Measurements from ENCODE around the gene BRF1. TPM values are rescaled to one million over a fixed set of nuclear protein-coding genes. Genes with fewer than 3 reads are reported as not detected.
A peak's percentile ranks its signal among the peaks of the same experiment; 100 is the strongest.
"Not testable (repeated sequence)": the region's sequence is repeated elsewhere in the genome, so short reads cannot be mapped to it uniquely, and the experiment has no call there.

BRF1 gene
- total RNA-seq, 1 experiment from 2014 or later = 41.8 TPM

DNA sequence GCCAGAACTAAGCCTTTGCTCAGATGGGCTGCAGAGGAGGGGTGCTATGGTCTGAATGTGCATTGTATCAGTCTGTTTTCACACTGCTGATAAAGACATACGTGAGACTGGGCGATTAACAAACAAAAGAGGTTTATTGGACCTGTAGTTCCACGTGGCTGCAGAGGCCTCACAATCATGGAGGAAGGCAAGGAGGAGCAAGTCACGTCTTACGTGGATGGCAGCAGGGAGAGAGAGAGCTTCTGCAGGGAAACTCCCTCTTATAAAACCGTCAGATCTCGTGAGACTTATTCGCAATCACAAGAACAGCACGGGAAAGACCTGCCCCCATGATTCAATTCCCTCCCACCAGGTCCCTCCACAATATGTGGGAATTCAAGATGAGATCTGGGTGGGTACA is 3.8 kb upstream of the BRF1 start:
- TF ChIP-seq, protein P1, sequence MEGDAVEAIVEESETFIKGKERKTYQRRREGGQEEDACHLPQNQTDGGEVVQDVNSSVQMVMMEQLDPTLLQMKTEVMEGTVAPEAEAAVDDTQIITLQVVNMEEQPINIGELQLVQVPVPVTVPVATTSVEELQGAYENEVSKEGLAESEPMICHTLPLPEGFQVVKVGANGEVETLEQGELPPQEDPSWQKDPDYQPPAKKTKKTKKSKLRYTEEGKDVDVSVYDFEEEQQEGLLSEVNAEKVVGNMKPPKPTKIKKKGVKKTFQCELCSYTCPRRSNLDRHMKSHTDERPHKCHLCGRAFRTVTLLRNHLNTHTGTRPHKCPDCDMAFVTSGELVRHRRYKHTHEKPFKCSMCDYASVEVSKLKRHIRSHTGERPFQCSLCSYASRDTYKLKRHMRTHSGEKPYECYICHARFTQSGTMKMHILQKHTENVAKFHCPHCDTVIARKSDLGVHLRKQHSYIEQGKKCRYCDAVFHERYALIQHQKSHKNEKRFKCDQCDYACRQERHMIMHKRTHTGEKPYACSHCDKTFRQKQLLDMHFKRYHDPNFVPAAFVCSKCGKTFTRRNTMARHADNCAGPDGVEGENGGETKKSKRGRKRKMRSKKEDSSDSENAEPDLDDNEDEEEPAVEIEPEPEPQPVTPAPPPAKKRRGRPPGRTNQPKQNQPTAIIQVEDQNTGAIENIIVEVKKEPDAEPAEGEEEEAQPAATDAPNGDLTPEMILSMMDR (conservative IDR thresholded peaks at IDR 0.05; ENCODE audit: low read depth, low read length) = no peak
- no peak for TF ChIP-seq EZH2 (IDR thresholded peaks at IDR 0.05; ENCODE audit: borderline replicate concordance, low read depth, low read length, poor library complexity, severe bottlenecking)
- intact Hi-C loops (cut with micrococcal nuclease; ENCODE audit: unreplicated experiment) = no loop called here
- H3K4me3 ChIP-seq (ENCODE audit: low read depth, low read length, poor library complexity, severe bottlenecking) = no peak overlapping the region
- no TSS peak for BruUV-seq (replicated peaks)
- no peaks in the 10 kb centered on the region for H3K27me3 ChIP-seq (replicated peaks; ENCODE audit: insufficient read depth, low read depth, low read length, poor library complexity)
- no peaks in the 10 kb centered on the region for H3K9me3 ChIP-seq (ENCODE audit: low read depth, low read length, poor library complexity, severe bottlenecking)
- DNase-seq (ENCODE audit: low spot score) = no peak
- no peaks in the 10 kb centered on the region for H3K4me1 ChIP-seq (ENCODE audit: insufficient read depth, low read length, poor library complexity, severe bottlenecking)
- no peak overlapping the region for H3K27ac ChIP-seq (ENCODE audit: low read depth, low read length, poor library complexity, severe bottlenecking)
- ChIA-PET POLR2A (ENCODE audit: low non-redundant PET) (no interaction called here), CTCF (no interaction called here)
- H3K36me3 ChIP-seq (ENCODE audit: insufficient read depth, low read length, poor library complexity, severe bottlenecking) = no peaks in the 10 kb centered on the region

DNA sequence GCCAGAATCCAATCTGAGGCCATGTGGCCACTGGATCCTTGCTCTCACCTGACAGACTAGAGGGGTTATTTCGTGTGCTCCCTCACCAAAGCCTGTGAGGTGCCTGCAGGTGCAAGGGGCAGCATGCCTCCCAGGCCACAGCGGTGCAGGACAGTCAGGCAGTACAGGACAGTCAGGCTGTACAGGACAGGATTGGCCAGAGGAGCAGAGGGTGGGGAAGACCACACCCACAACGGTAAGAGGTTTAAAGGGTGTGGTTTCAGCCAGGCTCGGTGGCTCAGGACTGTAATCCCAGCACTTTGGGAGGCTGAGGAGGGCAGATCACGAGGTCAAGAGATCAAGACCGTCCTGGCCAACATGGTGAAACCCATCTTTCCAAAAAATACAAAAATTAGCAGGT is 3.1 kb upstream of the BRF1 start:
- no peak overlapping the region for H3K27ac ChIP-seq (ENCODE audit: low read depth, low read length, poor library complexity, severe bottlenecking)
- no TSS peak for BruUV-seq (replicated peaks)
- H3K4me3 ChIP-seq (ENCODE audit: low read depth, low read length, poor library complexity, severe bottlenecking) = no peak overlapping the region
- no peak for TF ChIP-seq EZH2 (IDR thresholded peaks at IDR 0.05; ENCODE audit: borderline replicate concordance, low read depth, low read length, poor library complexity, severe bottlenecking)
- TF ChIP-seq, protein P1 (conservative IDR thresholded peaks at IDR 0.05; ENCODE audit: low read depth, low read length) = no peak
- DNase-seq (ENCODE audit: low spot score) = no peak
- H3K4me1 ChIP-seq (ENCODE audit: insufficient read depth, low read length, poor library complexity, severe bottlenecking) = no peaks in the 10 kb centered on the region
- H3K27me3 ChIP-seq (replicated peaks; ENCODE audit: insufficient read depth, low read depth, low read length, poor library complexity) = no peaks in the 10 kb centered on the region
- H3K36me3 ChIP-seq (ENCODE audit: insufficient read depth, low read length, poor library complexity, severe bottlenecking) = no peaks in the 10 kb centered on the region
- H3K9me3 ChIP-seq (ENCODE audit: low read depth, low read length, poor library complexity, severe bottlenecking) = no peaks in the 10 kb centered on the region
- CTCF ChIA-PET = no interaction called here
- POLR2A ChIA-PET (ENCODE audit: low non-redundant PET) = no interaction called here
- intact Hi-C loops (cut with micrococcal nuclease; ENCODE audit: unreplicated experiment) = no loop called here

DNA sequence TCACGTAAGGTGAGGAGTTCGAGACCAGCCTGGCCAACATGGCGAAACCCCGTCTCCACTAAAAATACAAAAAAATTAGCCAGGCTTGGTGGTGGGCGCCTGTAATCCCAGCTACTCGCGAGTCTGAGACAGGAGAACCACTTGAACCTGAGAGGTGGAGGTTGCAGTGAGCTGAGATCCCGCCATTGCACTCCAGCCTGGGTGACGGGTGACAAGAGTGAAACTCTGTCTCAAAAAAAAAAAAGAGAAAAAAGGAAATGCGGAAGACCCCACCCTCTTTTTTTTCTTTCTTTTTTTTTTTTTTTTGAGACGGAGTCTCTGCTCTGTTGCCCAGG is 1.1 kb upstream of the BRF1 start:
- H3K36me3 ChIP-seq (ENCODE audit: insufficient read depth, low read length, poor library complexity, severe bottlenecking); H3K9me3 ChIP-seq (ENCODE audit: low read depth, low read length, poor library complexity, severe bottlenecking); H3K4me1 ChIP-seq (ENCODE audit: insufficient read depth, low read length, poor library complexity, severe bottlenecking); DNase-seq (ENCODE audit: low spot score); intact Hi-C loops (cut with micrococcal nuclease; ENCODE audit: unreplicated experiment); H3K27ac ChIP-seq (ENCODE audit: low read depth, low read length, poor library complexity, severe bottlenecking); H3K4me3 ChIP-seq (ENCODE audit: low read depth, low read length, poor library complexity, severe bottlenecking); POLR2A ChIA-PET (ENCODE audit: low non-redundant PET); BruUV-seq (replicated peaks); H3K27me3 ChIP-seq (replicated peaks; ENCODE audit: insufficient read depth, low read depth, low read length, poor library complexity): not testable (repeated sequence)
- CTCF ChIA-PET = interaction anchor here (1.5 kb wide), 1 partner anchor 12 kb away, joined by 6 read pairs; the partner anchor contains the start of gene PACS2

DNA sequence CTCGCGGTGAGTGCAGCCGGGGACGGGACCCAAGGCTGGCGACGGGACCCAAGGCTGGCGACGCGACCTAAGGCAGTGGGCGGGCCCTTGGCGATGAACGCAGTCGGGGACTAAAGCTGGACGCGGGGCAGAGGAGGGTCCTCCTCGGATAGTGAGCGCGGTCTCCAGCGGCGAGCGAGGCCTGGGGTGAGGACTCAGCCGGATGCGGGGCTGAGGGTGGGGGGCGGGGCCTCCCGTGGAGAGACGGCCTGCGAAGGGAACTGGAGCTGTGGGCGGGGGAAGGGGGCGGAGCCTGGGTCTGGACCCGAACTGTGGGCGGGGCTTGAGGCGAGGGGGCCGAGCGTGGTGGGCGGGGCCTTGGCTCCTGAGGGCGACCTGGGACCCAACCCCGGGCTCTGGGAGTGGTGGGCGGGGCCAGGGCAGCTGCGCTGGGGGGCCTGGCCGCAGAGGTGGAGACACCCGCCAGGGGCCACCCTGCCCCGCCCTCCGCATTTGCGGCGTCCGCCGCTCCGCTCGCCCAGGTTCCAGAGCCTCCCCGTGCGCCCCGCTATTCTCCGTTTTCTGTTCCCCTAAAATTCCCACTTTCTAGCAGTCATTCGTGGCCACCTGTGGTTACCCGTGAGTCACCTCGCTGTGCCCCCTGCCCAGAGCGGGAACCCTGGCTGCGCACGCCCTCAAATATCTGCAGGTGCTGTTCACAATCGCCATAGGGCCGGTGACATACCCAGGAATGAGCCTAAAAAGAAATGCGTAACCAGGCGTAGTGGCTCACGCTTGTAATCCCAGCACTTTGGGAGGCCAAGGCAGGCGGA is 508 bp upstream of the BRF1 start:
- no peaks in the 10 kb centered on the region for H3K36me3 ChIP-seq (ENCODE audit: insufficient read depth, low read length, poor library complexity, severe bottlenecking)
- H3K4me1 ChIP-seq (ENCODE audit: insufficient read depth, low read length, poor library complexity, severe bottlenecking) = no peaks in the 10 kb centered on the region
- no peaks in the 10 kb centered on the region for H3K27me3 ChIP-seq (replicated peaks; ENCODE audit: insufficient read depth, low read depth, low read length, poor library complexity)
- intact Hi-C loops (cut with micrococcal nuclease; ENCODE audit: unreplicated experiment) = no loop called here
- POLR2A ChIA-PET (ENCODE audit: low non-redundant PET) = interaction anchor here (0.7 kb wide), 2 partner anchors 103 to 226 kb away, joined by 14 to 16 read pairs; no protein-coding TSS in a partner anchor
- peak overlapping the region; percentile 88 for H3K4me3 ChIP-seq (ENCODE audit: low read depth, low read length, poor library complexity, severe bottlenecking)
- H3K27ac ChIP-seq (ENCODE audit: low read depth, low read length, poor library complexity, severe bottlenecking) = peak overlapping the region; percentile 91
- BruUV-seq (replicated peaks) = no TSS peak
- CTCF ChIA-PET = interaction anchor here (0.6 to 1.5 kb wide), 2 partner anchors 13 to 23 kb away, joined by 3 to 6 read pairs; partner anchors contain the start of gene PACS2
- TF ChIP-seq, protein P1 (conservative IDR thresholded peaks at IDR 0.05; ENCODE audit: low read depth, low read length) = no peak
- TF ChIP-seq EZH2 (IDR thresholded peaks at IDR 0.05; ENCODE audit: borderline replicate concordance, low read depth, low read length, poor library complexity, severe bottlenecking) = no peak
- peak; percentile 96 for DNase-seq (ENCODE audit: low spot score)
- no peaks in the 10 kb centered on the region for H3K9me3 ChIP-seq (ENCODE audit: low read depth, low read length, poor library complexity, severe bottlenecking)

All from A673 (cell line).